Stimulated activated naive CD8-positive, alpha-beta T cell treated with anti-CD3 and anti-CD28 coated beads, Interleukin-15, Interleukin-2, amounts not matched to agents 100 ng/mL and 50 ng/mL, for 24 hours (primary cell): Measurements from ENCODE around the gene TWIST2.

Experiments
- H3K27ac Mint-ChIP-seq: one replicate; pipeline ENCODE4 v1.8.0; 2021; ENCODE audit warnings: mild to moderate bottlenecking, mixed read lengths
- H3K27me3 Mint-ChIP-seq: one replicate; pipeline ENCODE4 v1.8.0; 2021; ENCODE audit warnings: mixed read lengths
- H3K36me3 Mint-ChIP-seq: one replicate; pipeline ENCODE4 v1.8.0; 2021; ENCODE audit warnings: low read depth, mixed read lengths
- H3K4me1 Mint-ChIP-seq: one replicate; pipeline ENCODE4 v1.8.0; 2021; ENCODE audit warnings: low read depth, mixed read lengths
- H3K4me3 Mint-ChIP-seq: one replicate; pipeline ENCODE4 v1.8.0; 2021; ENCODE audit warnings: mild to moderate bottlenecking, mixed read lengths
- H3K9me3 Mint-ChIP-seq: one replicate; pipeline ENCODE4 v1.8.0; 2021; ENCODE audit warnings: mixed read lengths

TWIST2 gene

DNA sequence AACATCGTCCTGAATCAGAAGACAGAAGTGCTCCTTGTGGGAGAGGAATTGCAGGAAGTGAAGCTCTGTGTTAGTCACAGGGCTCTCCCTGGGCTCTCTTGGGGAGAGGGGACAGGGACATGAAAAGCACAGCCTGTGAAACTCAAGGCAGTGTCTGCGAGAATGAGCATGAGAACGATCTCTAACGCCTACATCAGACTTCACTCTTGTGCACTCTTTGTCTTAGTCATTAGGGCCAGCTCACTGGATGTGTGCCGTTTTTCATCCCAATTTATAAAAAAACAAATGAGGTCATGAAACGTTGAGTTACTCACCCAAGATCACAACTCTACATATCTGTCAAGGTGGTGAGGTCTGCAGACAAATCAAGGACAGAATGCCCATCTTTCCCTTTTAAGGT lies 27.0 kb upstream of the TWIST2 start:
- no peak overlapping the region for H3K4me3 Mint-ChIP-seq
- H3K36me3 Mint-ChIP-seq, result no peaks in the 10 kb centered on the region
- H3K27ac Mint-ChIP-seq, result no peak overlapping the region
- no peaks in the 10 kb centered on the region for H3K4me1 Mint-ChIP-seq
- H3K9me3 Mint-ChIP-seq, result peaks cover 21% of the 10 kb centered on the region
- H3K27me3 Mint-ChIP-seq, result peaks cover 51% of the 10 kb centered on the region

DNA sequence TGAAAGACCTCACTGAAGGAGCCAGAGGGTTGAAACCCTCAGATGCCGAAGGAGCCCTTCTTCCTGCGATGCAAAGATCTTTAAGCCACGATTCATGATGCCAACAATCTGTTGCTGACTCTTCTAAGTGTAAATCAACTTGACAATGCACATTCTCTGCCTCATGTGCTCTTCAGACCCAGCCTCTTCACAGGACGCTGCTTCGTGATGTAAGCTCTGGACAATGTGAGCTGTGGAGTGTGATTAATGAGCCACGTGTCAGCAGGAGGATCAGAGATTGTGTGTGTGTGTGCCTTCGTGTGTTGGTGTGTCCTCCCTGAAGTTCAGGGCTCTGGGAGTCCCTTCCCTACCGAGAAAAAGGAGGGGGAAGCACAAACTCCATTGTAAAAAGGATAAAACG lies 26.5 kb upstream of the TWIST2 start:
- H3K27ac Mint-ChIP-seq, result no peak overlapping the region
- H3K4me3 Mint-ChIP-seq, result no peak overlapping the region
- H3K9me3 Mint-ChIP-seq, result peaks cover 24% of the 10 kb centered on the region
- H3K27me3 Mint-ChIP-seq, result peaks cover 54% of the 10 kb centered on the region
- no peaks in the 10 kb centered on the region for H3K4me1 Mint-ChIP-seq
- no peaks in the 10 kb centered on the region for H3K36me3 Mint-ChIP-seq

DNA sequence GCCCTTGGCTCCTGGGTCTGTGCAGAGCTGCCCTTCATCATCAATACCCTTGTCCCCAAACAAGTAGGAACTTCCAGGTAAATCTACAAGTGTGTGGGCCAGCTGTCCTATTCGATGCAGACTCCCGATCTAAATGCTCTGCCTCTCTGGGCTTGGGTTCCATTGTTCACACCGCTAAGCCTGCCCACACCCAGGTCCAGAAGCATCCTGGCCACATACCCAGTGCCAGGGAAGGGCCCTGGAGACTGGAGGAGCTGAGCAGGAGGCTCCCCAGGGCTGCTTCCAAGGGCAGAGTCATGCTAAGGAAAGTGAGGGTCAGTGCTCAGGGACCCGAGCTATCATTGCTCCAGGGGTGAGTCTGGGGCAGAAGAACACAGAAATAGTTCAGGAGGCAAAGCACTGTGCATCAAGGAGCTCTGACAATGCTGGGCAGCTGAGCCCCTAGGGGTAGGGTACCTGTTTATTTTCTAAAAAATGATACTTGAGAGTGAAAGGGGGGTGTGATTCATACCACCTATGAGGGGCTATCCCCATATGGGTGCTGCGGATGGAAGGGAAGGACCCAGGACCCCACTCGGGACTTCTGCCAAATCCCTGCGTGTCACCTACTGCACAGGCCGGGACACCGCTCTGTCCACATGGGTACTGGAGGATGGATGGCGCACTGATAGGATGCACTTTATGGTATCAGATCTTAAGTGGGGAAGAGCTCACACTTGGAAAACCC lies 25.8 kb upstream of the TWIST2 start:
- Mint-ChIP-seq H3K9me3 (peaks cover 24% of the 10 kb centered on the region), H3K27me3 (peaks cover 53% of the 10 kb centered on the region), H3K4me1 (no peaks in the 10 kb centered on the region), H3K36me3 (no peaks in the 10 kb centered on the region), H3K27ac (no peak overlapping the region), H3K4me3 (no peak overlapping the region)

- H3K4me3 Mint-ChIP-seq, result no peak overlapping the region
- H3K27me3 Mint-ChIP-seq, result peaks cover 61% of the 10 kb centered on the region
- no peaks in the 10 kb centered on the region for H3K36me3 Mint-ChIP-seq
- H3K9me3 Mint-ChIP-seq, result peaks cover 24% of the 10 kb centered on the region
- H3K4me1 Mint-ChIP-seq, result no peaks in the 10 kb centered on the region
- no peak overlapping the region for H3K27ac Mint-ChIP-seq
These were observed 24.9 kb upstream of the TWIST2 start for GRCh38 chr2:238822955-238823354.

GRCh38 chr2:238831177-238831576 lies 16.7 kb upstream of the TWIST2 start:
- Mint-ChIP-seq H3K27me3 (peaks cover 49% of the 10 kb centered on the region), H3K4me3 (no peak overlapping the region), H3K4me1 (no peaks in the 10 kb centered on the region), H3K27ac (no peak overlapping the region), H3K36me3 (no peaks in the 10 kb centered on the region), H3K9me3 (peaks cover 2% of the 10 kb centered on the region)

DNA sequence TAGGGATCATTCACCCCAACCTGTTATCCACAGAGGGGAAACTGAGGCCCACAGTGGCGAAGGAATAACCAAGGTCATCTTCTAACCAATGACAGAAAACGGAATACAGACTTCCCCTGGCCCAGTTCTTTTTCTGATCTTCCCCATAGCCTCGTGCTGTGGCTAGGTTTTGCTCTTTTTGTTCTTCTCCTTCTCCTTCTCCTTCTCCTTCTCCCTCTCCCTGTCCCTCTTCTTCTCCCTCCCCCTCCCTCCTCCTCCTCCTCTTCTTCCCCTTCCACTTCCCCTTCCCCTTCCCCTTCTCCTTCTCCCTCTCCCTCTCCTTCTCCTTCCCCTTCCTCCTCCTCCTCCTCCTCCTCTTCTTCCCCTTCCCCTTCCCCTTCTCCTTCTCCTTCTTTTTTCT lies 12.9 kb upstream of the TWIST2 start:
- Mint-ChIP-seq H3K36me3 (no peaks in the 10 kb centered on the region), H3K9me3 (no peaks in the 10 kb centered on the region), H3K4me1 (no peaks in the 10 kb centered on the region), H3K27me3 (peaks cover 28% of the 10 kb centered on the region), H3K27ac (no peak overlapping the region), H3K4me3 (no peak overlapping the region)

DNA sequence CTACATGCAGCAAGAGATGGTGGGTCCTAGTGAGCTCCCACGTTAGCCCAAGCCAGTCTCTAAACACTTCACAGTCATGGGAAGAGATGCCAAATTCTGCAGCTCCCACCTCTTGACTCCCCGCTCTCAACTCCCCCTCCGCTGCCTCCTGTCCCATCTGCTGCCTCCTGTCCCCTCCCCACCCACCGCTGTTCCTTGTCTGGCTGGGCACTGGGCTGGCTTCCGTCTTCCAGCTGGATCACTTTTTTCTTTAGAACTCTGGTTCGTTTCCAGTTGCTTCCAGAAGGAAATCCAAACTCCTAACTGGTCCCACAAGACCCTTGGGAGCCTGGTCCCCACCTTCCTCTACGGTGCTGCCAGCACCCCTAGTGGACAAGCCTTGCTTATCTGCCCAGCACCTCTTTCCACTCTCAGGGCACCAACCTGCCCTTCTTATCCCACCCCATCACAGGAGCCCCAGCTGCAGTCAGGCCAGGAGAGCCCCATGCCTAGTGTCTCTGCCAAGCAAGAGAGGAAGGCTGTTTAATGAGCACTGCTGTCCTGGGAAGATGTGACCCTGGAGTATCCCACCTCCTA lies 12.1 kb upstream of the TWIST2 start:
- peaks cover 28% of the 10 kb centered on the region for H3K27me3 Mint-ChIP-seq
- H3K4me3 Mint-ChIP-seq, result no peak overlapping the region
- no peak overlapping the region for H3K27ac Mint-ChIP-seq
- no peaks in the 10 kb centered on the region for H3K4me1 Mint-ChIP-seq
- no peaks in the 10 kb centered on the region for H3K9me3 Mint-ChIP-seq
- H3K36me3 Mint-ChIP-seq, result no peaks in the 10 kb centered on the region

- Mint-ChIP-seq H3K4me1 (no peaks in the 10 kb centered on the region), H3K9me3 (no peaks in the 10 kb centered on the region), H3K4me3 (no peak overlapping the region), H3K27ac (no peak overlapping the region), H3K27me3 (peaks cover 20% of the 10 kb centered on the region), H3K36me3 (no peaks in the 10 kb centered on the region)
These were observed 9.0 kb upstream of the TWIST2 start for GRCh38 chr2:238838786-238839327.

- Mint-ChIP-seq H3K27me3 (peaks cover 21% of the 10 kb centered on the region), H3K4me3 (no peak overlapping the region), H3K36me3 (no peaks in the 10 kb centered on the region), H3K27ac (no peak overlapping the region), H3K9me3 (no peaks in the 10 kb centered on the region), H3K4me1 (no peaks in the 10 kb centered on the region)
These were observed 8.5 kb upstream of the TWIST2 start for GRCh38 chr2:238839428-238839827.

DNA sequence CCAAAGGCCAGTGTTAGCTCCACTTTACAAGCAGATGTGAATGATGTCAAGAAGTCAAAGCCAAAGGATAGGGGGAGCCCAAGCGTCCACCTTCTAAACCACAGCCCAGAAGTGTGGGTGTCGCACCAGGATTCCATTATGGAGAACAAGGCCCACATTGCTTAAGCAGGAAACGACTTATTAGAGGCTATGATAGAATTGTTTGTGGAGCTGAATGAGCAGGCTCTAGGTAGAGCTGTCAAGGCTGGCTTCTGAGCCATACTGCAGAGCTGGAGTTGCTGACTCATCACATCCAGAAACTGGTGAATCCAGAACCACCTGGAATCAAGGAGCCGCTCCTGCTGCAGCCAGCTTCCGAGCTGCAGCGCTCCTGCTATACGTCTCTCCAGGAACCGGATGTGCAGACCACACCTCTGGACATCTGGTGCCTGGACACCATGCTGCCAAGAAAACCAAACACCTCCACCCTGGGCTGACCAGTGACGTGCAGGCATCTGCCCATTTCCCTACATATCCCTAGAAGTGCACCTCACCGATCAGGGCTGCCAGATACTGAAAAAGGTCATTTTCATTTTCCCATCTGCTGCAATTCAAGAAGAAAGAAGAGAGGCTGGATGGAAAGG lies 6.2 kb upstream of the TWIST2 start:
- H3K36me3 Mint-ChIP-seq, result no peaks in the 10 kb centered on the region
- H3K4me3 Mint-ChIP-seq, result no peak overlapping the region
- H3K9me3 Mint-ChIP-seq, result no peaks in the 10 kb centered on the region
- H3K27ac Mint-ChIP-seq, result no peak overlapping the region
- peaks cover 38% of the 10 kb centered on the region for H3K27me3 Mint-ChIP-seq
- no peaks in the 10 kb centered on the region for H3K4me1 Mint-ChIP-seq

- Mint-ChIP-seq H3K36me3 (no peaks in the 10 kb centered on the region), H3K4me1 (no peaks in the 10 kb centered on the region), H3K27me3 (peaks cover 42% of the 10 kb centered on the region)
These were observed 4.4 kb upstream of the TWIST2 start for GRCh38 chr2:238843476-238843875.

GRCh38 chr2:238845583-238846377 lies 2.1 kb upstream of the TWIST2 start:
- Mint-ChIP-seq H3K9me3 (no peaks in the 10 kb centered on the region), H3K4me1 (no peaks in the 10 kb centered on the region), H3K36me3 (no peaks in the 10 kb centered on the region), H3K27ac (no peak overlapping the region), H3K4me3 (no peak overlapping the region), H3K27me3 (peaks cover 49% of the 10 kb centered on the region)

More at GRCh38 chr2:238843476-238843875, 4.4 kb upstream of the TWIST2 start:
- no peaks in the 10 kb centered on the region for H3K9me3 Mint-ChIP-seq
- no peak overlapping the region for H3K27ac Mint-ChIP-seq
- no peak overlapping the region for H3K4me3 Mint-ChIP-seq

DNA sequence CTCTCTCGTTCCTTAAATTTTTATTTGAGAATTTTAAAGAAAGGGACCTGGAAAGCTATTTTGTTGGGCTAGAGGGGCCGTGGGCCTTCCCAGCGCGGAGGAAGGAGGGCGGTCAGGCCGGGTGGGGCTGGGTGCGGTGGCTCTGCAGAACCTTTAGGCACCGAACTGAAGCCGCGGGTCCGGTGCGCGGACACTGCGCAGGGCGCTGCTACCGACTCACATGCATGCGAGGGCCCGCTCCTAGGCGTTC lies 1.6 kb upstream of the TWIST2 start:
- Mint-ChIP-seq H3K36me3 (no peaks in the 10 kb centered on the region), H3K4me3 (no peak overlapping the region), H3K4me1 (no peaks in the 10 kb centered on the region), H3K27ac (no peak overlapping the region), H3K9me3 (no peaks in the 10 kb centered on the region), H3K27me3 (peaks cover 54% of the 10 kb centered on the region)

- H3K36me3 Mint-ChIP-seq, result no peaks in the 10 kb centered on the region
- no peak overlapping the region for H3K4me3 Mint-ChIP-seq
- H3K27ac Mint-ChIP-seq, result no peak overlapping the region
- no peaks in the 10 kb centered on the region for H3K9me3 Mint-ChIP-seq
- H3K27me3 Mint-ChIP-seq, result peaks cover 58% of the 10 kb centered on the region
- no peaks in the 10 kb centered on the region for H3K4me1 Mint-ChIP-seq
These were observed 1.1 kb upstream of the TWIST2 start for GRCh38 chr2:238846628-238847418.
